Fibroblast of lung (primary cell): Measurements from ENCODE around the gene TFDP2.
"Not testable (repeated sequence)": the region's sequence is repeated elsewhere in the genome, so short reads cannot be mapped to it uniquely, and the experiment has no call there.

Experiments
- CTCF ChIP-seq, 2 donors: IDR thresholded peaks in 1 of 2; conservative IDR thresholded peaks in 1 of 2; 1 replicate in 1 of 2; 2 replicates in 1 of 2; pipeline ENCODE4 v1.5.1; 2011 to 2012; ENCODE audit warnings: low read length in 2 of 2, control low read depth in 1 of 2, inconsistent platforms in 1 of 2, low read depth in 1 of 2, mild to moderate bottlenecking in 1 of 2
- EZH2 ChIP-seq: IDR thresholded peaks from 2 replicates; pipeline ENCODE4 v1.5.1; 2012; ENCODE audit warnings: low read length, control low read depth, mild to moderate bottlenecking; ENCODE audit errors: missing control alignments

- TF ChIP-seq CTCF (conservative IDR thresholded peaks at IDR 0.05 in 1 of 2, IDR thresholded peaks at IDR 0.05 in 1 of 2; ENCODE audit: low read depth in 1 of 2, low read length in 2 of 2); EZH2: not testable (repeated sequence)
Observed at GRCh38 chr3:142140608-142141285, 8.6 kb downstream of the TFDP2 start.
